ENCODE results near the gene MPZ.
"Not testable (repeated sequence)": the region's sequence is repeated elsewhere in the genome, so short reads cannot be mapped to it uniquely, and the experiment has no call there.

MPZ gene

DNA sequence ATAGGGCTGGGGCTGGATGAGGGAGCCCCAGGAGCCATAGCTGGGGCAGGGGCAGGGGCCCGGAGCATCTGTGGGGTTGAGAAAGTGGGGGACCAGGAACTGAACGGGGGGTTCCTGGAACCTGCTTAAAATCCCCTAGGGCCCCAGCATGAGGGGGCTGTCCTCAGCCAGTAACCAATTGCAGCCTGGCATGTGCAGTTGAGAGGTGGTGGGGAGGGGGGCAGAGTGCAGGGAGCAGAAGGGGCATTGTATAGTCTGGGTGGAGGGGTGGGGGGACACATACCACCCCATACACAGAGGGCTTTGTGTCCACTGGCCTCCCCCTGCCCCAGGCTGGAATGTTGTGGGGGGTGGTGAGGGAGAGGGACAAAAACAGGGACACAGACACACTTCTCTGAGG is at the start of gene MPZ:
Gene MPZ, minus strand, starts transcription at position 101 of the 400 bp plus-strand sequence. Its CDS starts 63 bp downstream, at position 38.
- no peak for DNase-seq

DNA sequence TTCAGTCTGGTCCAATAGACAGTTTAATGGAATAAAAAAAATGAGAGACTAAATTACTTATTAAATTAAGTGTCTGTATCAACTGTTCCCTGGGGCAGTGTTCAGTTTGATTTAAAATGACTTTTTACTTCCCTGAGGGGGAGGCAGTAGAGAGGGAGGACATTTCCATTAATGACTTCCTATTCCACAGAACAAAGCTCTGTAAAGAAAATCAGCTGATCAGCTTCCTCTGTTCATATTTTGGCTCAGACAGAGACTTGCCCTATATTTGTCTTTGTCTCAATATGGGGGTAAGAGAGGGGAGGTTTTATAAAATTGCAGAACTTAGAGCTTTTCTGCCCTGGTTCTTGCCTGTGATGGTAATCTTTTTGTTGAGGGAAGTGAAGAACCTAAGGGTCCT is 49.5 kb upstream of the MPZ start:
- no peak for DNase-seq

DNA sequence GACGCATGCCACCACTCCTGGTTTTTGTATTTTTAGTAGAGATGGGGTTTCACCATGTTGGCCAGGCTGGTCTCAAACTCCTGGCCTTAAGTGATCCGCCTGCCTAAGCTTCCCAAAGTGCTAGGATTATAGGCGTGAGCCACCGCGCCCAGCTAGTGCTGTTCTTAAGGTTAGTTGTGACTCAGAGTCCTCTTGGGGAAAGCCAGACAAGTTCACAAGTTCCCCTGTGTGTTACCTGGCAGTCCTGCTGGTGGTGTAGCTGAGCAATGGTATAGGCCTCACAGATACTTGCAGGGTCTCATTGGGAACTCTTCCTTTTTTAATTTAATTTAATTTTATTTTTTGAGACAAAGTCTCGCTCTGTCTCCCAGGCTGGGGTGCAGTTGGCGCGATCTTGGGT is 47.3 kb upstream of the MPZ start:
- DNase-seq = no peak

- DNase-seq = peak; percentile 60
Measured at GRCh38 chr1:161351482-161351881, 41.7 kb upstream of the MPZ start.

DNA sequence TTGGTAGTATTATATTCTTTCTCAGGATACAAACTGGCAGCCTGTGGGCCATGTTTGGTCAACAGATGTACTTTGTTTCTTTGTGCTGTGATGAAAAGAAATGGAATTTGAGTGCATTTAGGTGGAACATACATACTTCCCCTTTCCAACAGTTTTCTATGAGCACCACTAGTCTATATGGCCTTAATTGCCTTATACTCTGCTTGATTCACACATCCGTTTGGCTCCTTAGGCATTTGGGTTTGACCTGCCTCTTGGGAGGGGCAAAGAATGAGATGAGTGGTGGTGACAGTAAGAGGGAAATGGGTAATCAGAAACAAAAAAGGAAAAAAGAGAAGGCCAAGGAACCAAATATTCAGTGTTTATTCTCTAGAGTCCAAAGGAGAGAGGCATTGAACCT is 40.9 kb upstream of the MPZ start:
- peak; percentile 64 for DNase-seq

- DNase-seq = no peak
Measured at GRCh38 chr1:161342821-161343220, 33.1 kb upstream of the MPZ start.

GRCh38 chr1:161342177-161342576 is 32.4 kb upstream of the MPZ start:
- no peak for DNase-seq

- DNase-seq = no peak
Measured at GRCh38 chr1:161335796-161336195, 26.0 kb upstream of the MPZ start.

DNA sequence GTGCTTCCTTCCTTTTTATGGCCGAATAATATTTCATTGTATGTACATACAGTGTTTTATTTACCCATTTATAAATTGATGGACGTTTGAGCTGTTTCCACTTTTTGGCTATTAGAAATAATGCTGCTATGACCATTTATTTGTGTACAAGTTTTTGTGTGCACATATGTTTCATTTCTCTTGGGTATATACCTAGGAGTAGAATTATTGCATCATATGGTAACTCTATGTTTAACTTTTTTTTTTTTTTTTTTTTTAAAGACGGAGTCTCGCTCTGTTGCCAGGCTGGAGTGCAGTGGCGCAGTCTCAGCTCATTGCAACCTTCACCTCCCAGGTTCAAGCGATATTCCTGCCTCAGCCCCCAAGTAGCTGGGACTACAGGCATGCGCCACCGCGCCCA is 23.4 kb upstream of the MPZ start:
- no peak for DNase-seq

- no peak for DNase-seq
Measured at GRCh38 chr1:161330346-161330745, 20.6 kb upstream of the MPZ start.

DNA sequence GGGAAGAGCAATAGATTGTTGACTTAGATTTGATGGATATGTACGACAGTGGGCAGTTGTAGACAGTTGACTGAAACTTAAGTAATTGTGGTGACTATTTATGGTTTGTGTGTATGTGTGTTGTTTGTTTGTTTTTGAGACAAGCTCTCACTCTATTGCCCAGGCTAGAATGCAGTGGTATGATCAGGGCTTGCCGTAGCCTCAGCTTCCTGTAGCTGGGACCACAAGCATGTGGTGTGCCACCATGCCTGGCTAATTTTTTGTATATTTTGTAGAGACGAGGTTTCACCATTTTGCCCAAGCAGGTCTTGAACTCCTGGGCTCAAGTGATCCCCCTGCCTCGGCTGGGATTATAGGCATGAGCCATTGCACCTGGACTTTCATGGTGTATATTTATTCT is 14.3 kb upstream of the MPZ start:
- DNase-seq = no peak

- DNase-seq = not testable (repeated sequence)
Measured at GRCh38 chr1:161315841-161316674, 6.3 kb upstream of the MPZ start.

DNA sequence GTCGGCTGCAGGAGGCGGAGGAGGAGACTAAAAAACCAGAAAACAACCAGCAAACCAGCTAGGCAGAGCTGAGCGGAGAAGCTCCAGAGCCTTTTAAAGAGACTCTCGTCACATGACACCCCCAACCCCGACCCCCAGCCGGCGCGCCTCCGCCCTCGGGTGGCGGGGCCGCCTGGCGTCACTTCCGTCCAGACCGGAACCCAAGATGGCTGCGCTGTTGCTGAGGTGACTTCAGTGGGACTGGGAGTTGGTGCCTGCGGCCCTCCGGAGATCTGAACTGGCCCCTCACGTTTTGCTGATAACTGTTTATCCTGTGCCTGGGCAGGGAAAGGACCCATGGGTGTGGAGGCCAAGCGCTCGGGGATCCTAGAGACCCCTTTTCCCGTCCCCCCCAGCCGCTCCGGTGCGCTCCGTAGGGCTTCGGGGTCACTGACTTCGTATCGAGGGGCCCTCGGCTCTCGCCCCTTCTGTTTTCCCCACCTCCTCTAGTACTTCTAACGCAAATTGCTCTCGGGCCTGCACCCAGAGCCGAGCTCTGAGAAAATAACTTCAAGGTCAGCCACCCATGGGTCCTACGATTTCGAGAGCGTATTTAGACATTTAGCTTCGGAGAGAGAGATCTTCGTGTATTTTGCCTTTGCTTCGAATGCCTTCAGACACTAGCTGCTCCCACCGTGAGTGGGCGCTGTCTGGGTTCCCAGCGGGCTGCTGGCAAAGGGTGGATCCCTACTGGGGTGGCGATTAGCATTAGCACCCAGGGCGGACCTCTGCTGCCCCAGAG is 4.6 kb upstream of the MPZ start, which contains the start of gene SDHC:
Gene SDHC, plus strand, starts transcription at position 181 of the 781 bp plus-strand sequence. Its CDS starts 25 bp downstream, at position 206.
- peak; percentile 85 for DNase-seq

DNA sequence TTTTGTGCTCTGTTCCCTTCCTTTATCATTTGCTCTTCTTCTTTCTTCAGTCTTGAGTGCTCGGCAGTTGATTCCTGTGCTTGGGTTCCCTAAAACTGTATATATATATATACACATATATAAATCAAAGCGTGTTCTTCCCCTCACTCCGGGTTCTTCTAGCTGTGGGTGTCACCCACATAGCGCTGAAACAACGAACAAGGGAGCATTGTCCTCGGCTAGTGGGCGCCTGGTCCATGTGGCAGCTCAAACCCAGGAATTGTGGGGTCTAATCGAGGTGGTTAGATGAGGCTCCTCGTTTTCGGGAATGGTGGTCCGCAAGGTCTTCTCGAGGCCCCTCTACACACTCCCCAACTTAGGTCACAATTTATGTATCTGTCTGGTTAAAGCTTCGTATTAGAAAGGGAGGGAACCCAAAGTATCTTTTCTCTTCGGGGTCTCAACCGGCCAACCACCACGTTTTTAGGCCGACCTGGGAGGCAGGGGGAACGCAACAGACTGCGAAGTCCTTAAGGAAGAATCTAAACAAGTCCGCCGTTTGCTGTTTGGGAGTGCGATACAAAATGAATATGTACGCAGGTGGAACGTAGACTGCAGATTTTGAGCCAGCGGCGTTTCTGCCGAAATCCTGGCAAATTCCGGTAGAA is 3.9 kb upstream of the MPZ start:
- DNase-seq = no peak

DNA sequence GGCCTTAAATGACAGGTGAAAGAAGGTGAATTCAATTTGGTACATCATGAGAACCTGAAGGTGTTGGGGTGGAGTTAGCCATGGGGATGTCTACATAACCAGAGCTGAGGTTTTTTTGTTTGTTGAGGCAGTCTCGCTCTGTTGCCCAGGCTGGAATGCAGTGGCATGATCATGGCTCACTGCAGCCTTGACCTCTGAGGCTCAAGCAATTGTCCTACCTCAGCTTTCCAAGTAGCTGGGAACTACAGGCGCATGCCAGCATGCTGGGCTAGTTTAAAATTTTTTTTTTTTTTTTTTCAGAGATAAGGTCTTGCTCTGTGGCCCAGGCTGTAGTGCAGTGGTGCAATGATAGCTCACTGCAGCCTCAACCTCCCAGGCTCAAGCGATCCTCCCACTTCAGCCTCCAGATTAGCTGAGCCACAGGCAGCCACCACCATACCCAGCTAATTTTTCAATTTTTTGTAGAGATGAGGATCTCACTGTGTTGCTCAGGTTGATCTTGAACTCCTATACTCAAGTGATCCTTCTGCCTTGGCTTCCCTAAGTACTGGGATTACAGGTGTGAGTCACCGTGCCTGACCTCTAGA is 1.9 kb upstream of the MPZ start:
- DNase-seq = no peak

DNA sequence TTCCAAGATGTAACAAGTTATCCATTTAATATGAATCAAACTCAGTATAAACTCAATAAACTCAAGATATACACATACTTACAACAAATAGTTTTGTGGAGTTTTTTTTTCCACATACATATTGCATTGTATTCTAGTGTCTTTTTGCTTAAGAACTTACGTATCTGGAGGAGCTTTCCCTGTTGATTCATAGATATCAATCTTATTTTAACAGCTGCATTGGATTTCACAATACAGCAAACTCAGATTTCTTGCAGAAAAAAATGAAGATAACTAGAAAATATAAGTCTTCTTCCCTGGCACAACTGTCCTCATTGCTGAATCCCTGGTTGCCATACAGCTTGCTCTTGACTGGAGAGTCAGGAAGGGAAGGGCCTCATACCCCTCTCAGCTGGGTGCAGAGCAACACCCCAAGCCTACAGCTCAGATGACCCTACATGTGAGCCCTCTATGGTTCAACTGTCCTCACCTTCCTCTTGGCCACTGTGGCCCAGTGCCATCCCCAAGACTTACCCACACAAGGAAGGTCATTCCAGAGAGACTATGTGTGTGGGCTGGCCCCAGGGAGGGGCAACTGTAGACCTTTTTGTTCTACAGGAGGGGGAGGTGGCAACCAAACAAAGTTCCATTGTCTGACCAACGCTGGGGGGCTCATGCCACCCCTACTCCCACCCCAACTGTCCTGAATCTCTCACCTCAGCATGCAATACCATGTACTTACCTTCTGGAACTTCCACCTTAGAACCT is 1.7 kb downstream of the MPZ start:
- DNase-seq = no peak

DNA sequence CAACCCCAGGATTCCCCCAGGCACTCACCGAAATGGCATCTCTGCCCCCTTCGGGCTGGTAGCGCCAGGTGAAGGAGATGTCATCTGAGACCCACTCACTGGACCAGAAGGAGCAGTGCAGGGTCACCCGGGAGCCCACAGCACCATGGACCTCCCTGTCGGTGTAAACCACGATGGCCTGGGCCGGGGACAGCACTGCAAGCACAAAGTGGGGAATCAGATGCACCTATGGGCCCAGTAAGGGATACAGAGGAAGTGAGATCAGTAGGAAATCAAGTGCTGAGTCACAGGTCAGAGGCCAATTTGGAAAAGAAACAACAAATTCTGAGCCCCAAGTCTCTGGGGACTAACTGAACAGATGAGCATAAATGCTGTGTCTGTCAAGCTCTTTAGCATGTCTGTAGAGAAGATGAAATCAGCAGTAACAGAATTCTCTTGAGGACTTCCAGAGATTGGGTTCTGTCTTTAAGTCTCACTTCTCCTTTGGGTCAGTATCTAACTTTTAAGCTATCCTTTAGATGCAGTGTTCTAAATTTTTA is 2.5 kb downstream of the MPZ start:
- peak; percentile 50 for DNase-seq

DNA sequence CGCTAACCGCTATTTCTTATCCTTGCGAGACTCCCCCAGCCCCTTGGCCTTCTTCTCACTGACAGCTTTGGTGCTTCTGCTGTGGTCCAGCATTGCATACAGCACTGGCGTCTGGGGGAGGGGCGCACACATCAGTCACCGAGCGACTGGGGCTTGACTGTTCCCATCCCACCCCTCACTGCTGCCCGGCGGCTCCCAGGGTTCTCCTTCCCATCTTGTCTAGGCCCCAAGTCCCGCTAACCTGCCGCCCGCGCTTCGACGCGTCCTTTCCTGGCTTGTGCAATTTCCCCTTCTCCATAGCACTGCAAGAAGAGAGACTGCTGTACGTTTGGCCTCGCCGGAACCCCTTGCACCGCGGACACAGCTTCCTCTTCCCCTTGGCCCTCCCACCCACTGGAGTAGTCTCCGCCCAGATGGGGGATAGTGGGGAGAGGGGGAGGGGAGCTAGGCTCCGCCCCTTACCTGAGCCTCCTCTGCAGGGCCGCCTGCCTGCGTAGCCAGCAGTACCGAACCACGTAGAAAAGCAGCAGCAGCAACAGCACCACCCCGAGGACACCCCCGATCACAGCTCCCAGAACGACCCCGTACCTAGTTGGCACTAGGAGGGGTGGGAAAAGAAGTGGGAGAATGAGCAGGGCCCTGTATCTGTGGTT is 3.8 kb downstream of the MPZ start:
- peak; percentile 93 for DNase-seq

DNA sequence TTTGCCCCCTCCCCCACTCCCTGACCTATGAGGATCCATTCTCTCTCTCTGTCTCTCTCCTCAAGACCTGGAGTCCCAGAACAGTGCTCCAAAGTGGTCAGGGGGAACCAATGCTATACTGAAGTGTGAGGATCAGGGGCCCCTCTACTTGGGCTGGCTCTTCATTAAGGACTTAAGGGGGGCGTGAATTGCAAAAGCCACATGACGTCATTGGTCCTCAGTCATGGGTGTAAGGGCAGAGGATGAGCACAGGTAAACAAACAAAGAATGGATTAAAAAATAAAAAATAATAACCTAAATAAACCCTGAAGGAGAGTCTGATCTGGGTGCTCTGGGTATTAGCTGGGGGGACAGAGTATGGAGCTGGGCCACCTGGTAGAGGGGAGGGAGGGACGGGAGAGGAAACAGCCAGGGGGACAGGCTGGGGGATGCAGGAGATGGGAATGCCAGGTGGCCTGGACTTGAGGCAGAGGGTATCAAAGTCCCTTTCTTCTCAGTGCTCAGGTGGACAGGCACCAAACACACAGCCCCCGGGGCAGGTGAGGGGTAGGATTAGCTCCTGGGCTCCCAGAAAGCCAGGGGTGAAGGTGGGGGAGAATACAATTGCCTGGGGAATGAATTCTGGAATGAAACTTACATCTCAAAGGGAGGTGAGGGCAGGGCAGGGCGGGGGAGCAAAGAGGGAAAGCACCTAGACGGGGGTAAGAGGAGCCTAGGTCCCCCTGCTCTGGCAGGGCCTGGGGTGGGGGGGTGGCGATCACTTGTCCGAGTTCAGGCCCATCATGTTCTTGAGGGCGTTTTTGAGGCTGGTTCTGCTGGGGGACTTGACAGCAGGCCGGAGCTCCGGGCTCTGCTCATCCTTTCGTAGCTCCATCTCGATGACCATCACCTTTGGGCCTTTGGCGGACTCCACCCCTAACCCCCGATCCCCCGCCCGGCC is 4.6 kb downstream of the MPZ start:
- no peak for DNase-seq

DNA sequence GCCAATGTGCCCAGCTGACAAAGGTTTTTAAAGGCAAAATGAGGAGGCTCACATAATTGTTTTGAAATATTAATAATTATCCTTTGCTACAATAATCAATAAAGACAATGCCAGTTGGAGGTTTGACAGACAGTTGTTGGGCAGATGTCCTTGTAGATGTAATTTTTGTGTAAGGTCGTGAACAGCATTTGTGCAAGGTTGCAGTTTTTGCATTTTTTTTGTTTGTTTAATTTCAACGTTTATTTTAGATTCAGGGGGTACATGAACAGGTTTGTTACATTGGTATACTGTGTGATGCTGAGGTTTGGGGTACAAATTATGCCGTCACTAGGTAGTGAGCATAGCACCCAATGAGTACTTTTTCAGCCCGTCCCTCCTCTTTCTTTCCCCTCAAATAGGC is 9.3 kb downstream of the MPZ start:
- no peak for DNase-seq

All from GF-D8 (cell line).